Inflammatory macrophage treated with lipopolysaccharide for 4 hours (primary cell): ENCODE results near the gene ADAMTS14.

ENCODE experiments used
- DNase-seq: peaks from one replicate; pipeline ENCODE4 v3.0.0-alpha.2; 2020

ADAMTS14 gene

GRCh38 chr10:70695241-70696030 is 23.1 kb downstream of the ADAMTS14 start:
- DNase-seq, result no peak

GRCh38 chr10:70698211-70698610 is 25.9 kb downstream of the ADAMTS14 start:
- no peak for DNase-seq

GRCh38 chr10:70699063-70699658 is 26.9 kb downstream of the ADAMTS14 start:
- no peak for DNase-seq

- DNase-seq, result no peak
Observed at GRCh38 chr10:70699659-70700174, 27.4 kb downstream of the ADAMTS14 start.

GRCh38 chr10:70702190-70702763 is 30.0 kb downstream of the ADAMTS14 start:
- DNase-seq, result no peak

GRCh38 chr10:70704211-70704610 is 31.9 kb downstream of the ADAMTS14 start:
- DNase-seq, result no peak

- no peak for DNase-seq
Observed at GRCh38 chr10:70705121-70705861, 33.0 kb downstream of the ADAMTS14 start.

- DNase-seq, result no peak
Observed at GRCh38 chr10:70711177-70711576, 38.9 kb downstream of the ADAMTS14 start.

GRCh38 chr10:70711911-70712310 is 39.6 kb downstream of the ADAMTS14 start:
- no peak for DNase-seq

- DNase-seq, result no peak
Observed at GRCh38 chr10:70714245-70714644, 41.9 kb downstream of the ADAMTS14 start.

- no peak for DNase-seq
Observed at GRCh38 chr10:70714951-70715350, 42.6 kb downstream of the ADAMTS14 start.

- DNase-seq, result peak; percentile 71
Observed at GRCh38 chr10:70715853-70716795, 43.8 kb downstream of the ADAMTS14 start.

- peak; percentile 27 for DNase-seq
Observed at GRCh38 chr10:70722820-70723424, 50.6 kb downstream of the ADAMTS14 start.

- DNase-seq, result no peak
Observed at GRCh38 chr10:70723771-70724170, 51.5 kb downstream of the ADAMTS14 start.

GRCh38 chr10:70726909-70727495 is 54.7 kb downstream of the ADAMTS14 start:
- no peak for DNase-seq

GRCh38 chr10:70728328-70728727 is 56.0 kb downstream of the ADAMTS14 start:
- DNase-seq, result no peak

GRCh38 chr10:70729763-70730357 is 57.6 kb downstream of the ADAMTS14 start:
- no peak for DNase-seq

GRCh38 chr10:70730955-70731354 is 58.6 kb downstream of the ADAMTS14 start:
- no peak for DNase-seq

- DNase-seq, result no peak
Observed at GRCh38 chr10:70732569-70732968, 60.3 kb downstream of the ADAMTS14 start.

GRCh38 chr10:70733051-70733450 is 60.7 kb downstream of the ADAMTS14 start:
- DNase-seq, result no peak

GRCh38 chr10:70735161-70735560 is 62.9 kb downstream of the ADAMTS14 start:
- no peak for DNase-seq
